ENCODE results near the gene MSH3.
"Not testable (repeated sequence)": the region's sequence is repeated elsewhere in the genome, so short reads cannot be mapped to it uniquely, and the experiment has no call there.

Gene MSH3

GRCh38 chr5:80659106-80659505, 4.7 kb downstream of the MSH3 start:
- no peak for DNase-seq

- not testable (repeated sequence) for DNase-seq
Measured at GRCh38 chr5:80660661-80661060, 6.2 kb downstream of the MSH3 start.

- DNase-seq, result no peak
Measured at GRCh38 chr5:80662108-80662507, 7.7 kb downstream of the MSH3 start.

- DNase-seq, result no peak
Measured at GRCh38 chr5:80665057-80665456, 10.6 kb downstream of the MSH3 start.

- DNase-seq, result no peak
Measured at GRCh38 chr5:80667384-80667783, 12.9 kb downstream of the MSH3 start.

- no peak for DNase-seq
Measured at GRCh38 chr5:80668016-80668969, 13.8 kb downstream of the MSH3 start.

- DNase-seq, result peak; percentile 62
Measured at GRCh38 chr5:80672140-80672736, 17.8 kb downstream of the MSH3 start.

- DNase-seq, result no peak
Measured at GRCh38 chr5:80676706-80677105, 22.3 kb downstream of the MSH3 start.

- no peak for DNase-seq
Measured at GRCh38 chr5:80686757-80687156, 32.3 kb downstream of the MSH3 start.

- no peak for DNase-seq
Measured at GRCh38 chr5:80688648-80689420, 34.4 kb downstream of the MSH3 start.

- no peak for DNase-seq
Measured at GRCh38 chr5:80689627-80690026, 35.2 kb downstream of the MSH3 start.

GRCh38 chr5:80695666-80696065, 41.2 kb downstream of the MSH3 start:
- no peak for DNase-seq

- DNase-seq, result no peak
Measured at GRCh38 chr5:80696450-80696849, 42.0 kb downstream of the MSH3 start.

- no peak for DNase-seq
Measured at GRCh38 chr5:80697100-80697499, 42.6 kb downstream of the MSH3 start.

GRCh38 chr5:80698369-80698768, 43.9 kb downstream of the MSH3 start:
- no peak for DNase-seq

GRCh38 chr5:80701597-80701996, 47.1 kb downstream of the MSH3 start:
- DNase-seq, result no peak

- DNase-seq, result no peak
Measured at GRCh38 chr5:80703291-80703690, 48.8 kb downstream of the MSH3 start.

GRCh38 chr5:80703747-80704146, 49.3 kb downstream of the MSH3 start:
- DNase-seq, result no peak

- no peak for DNase-seq
Measured at GRCh38 chr5:80704221-80704620, 49.8 kb downstream of the MSH3 start.

- DNase-seq, result no peak
Measured at GRCh38 chr5:80705216-80705769, 50.8 kb downstream of the MSH3 start.

- no peak for DNase-seq
Measured at GRCh38 chr5:80705801-80706200, 51.3 kb downstream of the MSH3 start.

GRCh38 chr5:80706835-80707447, 52.5 kb downstream of the MSH3 start:
- DNase-seq, result no peak

GRCh38 chr5:80707645-80708044, 53.2 kb downstream of the MSH3 start:
- DNase-seq, result no peak
